Measurements from ENCODE around the gene NPEPL1.
"Not testable (repeated sequence)": the region's sequence is repeated elsewhere in the genome, so short reads cannot be mapped to it uniquely, and the experiment has no call there.

The NPEPL1 gene

DNA sequence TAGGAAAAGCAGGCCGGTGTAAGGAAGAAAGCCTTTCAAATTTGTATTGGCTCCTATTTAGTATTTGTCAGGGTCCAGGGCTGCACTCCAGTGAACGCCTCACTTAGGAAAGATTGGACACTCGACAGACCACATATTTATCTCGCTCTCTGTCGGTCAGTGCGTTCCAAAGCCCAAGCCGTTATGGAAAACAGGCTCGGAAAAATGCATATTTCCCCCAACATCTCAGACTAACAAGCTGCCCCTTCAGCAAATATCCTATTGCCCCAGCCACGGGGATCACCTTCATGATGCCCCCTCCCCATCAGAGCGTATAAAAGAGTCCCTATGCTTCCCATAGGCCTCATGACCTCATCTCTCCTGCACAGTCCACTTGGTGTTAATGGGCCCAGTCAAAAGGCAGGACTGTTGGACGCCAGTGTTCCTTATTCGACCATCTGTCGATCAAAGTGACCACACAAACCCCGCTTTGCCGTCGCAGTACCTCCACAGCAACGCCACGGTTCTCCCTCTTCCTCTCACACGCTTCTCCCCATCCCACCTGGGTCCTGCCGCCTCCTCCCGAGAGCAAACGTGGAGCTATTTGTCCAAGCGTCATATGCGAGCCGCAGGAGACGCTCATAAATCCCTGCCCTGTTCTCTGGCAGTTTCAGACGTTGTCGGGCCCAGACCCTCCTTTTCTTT, 63.3 kb downstream of the NPEPL1 start:
- H3K4me1 ChIP-seq (ENCODE audit: insufficient read depth, low read length): no peaks in the 10 kb centered on the region
- no peak overlapping the region for H2AFZ ChIP-seq (ENCODE audit: low read depth, low read length)
- peaks cover 31% of the 10 kb centered on the region for H3K27me3 ChIP-seq (ENCODE audit: insufficient read depth, low read length)
- H3K9me3 ChIP-seq (ENCODE audit: low read length): no peaks in the 10 kb centered on the region
- no peaks in the 10 kb centered on the region for H3K36me3 ChIP-seq (ENCODE audit: insufficient read depth, low read length)
- no peak overlapping the region for H3K4me3 ChIP-seq (ENCODE audit: low read length)

DNA sequence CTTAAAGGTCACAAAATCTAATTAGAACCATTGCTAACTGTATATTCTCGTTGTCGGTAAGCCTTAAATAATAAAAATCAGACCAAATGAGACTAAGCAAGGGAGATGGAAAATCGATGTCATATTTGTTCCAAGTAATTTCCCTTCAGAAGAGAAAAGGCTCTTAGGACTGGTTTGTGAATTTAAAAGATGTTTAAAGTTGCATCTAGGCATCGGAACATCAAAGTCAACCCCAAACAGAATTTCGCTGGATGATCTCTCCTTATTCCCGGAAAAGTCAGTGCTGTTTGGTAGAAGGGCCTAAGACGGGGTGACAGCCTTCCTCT, 63.8 kb downstream of the NPEPL1 start:
- Histone ChIP-seq H3K27me3 (ENCODE audit: insufficient read depth, low read length) (peaks cover 31% of the 10 kb centered on the region), H3K9me3 (ENCODE audit: low read length) (no peaks in the 10 kb centered on the region), H3K4me3 (ENCODE audit: low read length) (no peak overlapping the region), H3K4me1 (ENCODE audit: insufficient read depth, low read length) (no peaks in the 10 kb centered on the region), H3K36me3 (ENCODE audit: insufficient read depth, low read length) (no peaks in the 10 kb centered on the region), H2AFZ (ENCODE audit: low read depth, low read length) (no peak overlapping the region)

DNA sequence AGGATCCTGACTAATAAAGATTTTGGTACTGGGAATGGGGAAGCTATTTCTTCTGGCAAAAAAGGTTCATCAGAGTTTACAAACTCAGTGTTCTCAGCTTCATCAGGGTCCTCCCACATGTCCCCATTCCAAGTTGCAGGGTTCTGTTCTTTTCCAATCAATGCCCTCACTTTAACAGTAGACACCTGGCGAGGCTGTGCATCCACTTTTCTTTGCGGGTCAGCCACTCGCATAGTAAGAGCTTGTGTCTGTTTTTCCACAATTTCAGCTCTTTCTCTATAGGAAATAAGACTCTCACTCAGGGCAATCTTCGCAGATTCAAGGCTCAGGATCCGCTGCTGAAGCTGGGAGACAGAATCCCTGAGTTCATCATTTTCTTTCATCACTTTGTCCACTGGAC, 65.0 kb downstream of the NPEPL1 start:
- not testable (repeated sequence) for H3K36me3 ChIP-seq (ENCODE audit: insufficient read depth, low read length); H3K4me1 ChIP-seq (ENCODE audit: insufficient read depth, low read length); H3K9me3 ChIP-seq (ENCODE audit: low read length); H2AFZ ChIP-seq (ENCODE audit: low read depth, low read length); H3K4me3 ChIP-seq (ENCODE audit: low read length)
- H3K27me3 ChIP-seq (ENCODE audit: insufficient read depth, low read length): peaks cover 27% of the 10 kb centered on the region

DNA sequence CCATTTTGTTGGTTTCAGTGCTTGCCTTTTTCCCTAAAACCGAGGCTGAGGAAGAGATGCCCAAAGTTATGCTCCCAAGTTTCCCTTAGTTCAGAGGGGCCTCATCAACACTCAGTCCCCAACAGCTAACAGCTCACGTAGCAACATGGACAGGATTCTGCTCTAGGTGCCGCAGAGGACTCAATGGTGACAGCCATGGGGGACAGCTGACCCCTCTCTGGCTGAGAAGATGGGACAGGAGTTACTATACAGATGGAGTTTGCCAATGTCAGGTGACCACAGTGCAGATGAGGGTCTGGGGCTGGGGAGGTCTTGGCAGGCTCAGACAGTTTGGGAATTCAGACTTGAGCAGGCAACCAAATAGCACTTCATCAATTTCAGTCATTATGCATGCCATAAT, 67.3 kb downstream of the NPEPL1 start:
- Histone ChIP-seq H2AFZ (ENCODE audit: low read depth, low read length) (no peak overlapping the region), H3K4me1 (ENCODE audit: insufficient read depth, low read length) (no peaks in the 10 kb centered on the region), H3K36me3 (ENCODE audit: insufficient read depth, low read length) (no peaks in the 10 kb centered on the region), H3K27me3 (ENCODE audit: insufficient read depth, low read length) (peaks cover 10% of the 10 kb centered on the region), H3K4me3 (ENCODE audit: low read length) (no peak overlapping the region), H3K9me3 (ENCODE audit: low read length) (no peaks in the 10 kb centered on the region)

DNA sequence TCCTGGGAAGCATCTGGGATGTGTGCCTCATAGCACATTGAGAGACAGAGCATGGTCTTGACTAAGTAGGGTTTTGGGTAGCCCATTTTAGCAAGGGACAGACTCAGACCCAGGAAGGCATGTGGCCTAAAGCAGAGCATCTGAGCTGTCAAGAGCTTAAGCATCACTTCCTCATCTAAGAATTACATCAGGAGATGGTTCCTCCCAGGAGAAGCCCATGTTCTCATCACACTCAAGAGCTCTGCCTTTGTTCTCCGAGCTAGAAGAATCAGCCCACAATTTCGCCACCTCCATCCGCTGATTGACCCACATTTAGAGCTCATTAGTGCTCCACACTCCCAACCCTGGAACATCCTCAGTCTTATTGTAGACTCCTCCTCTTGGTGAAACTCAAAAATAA, 68.3 kb downstream of the NPEPL1 start:
- peaks cover 10% of the 10 kb centered on the region for H3K27me3 ChIP-seq (ENCODE audit: insufficient read depth, low read length)
- no peaks in the 10 kb centered on the region for H3K36me3 ChIP-seq (ENCODE audit: insufficient read depth, low read length)
- H3K4me3 ChIP-seq (ENCODE audit: low read length): no peak overlapping the region
- no peaks in the 10 kb centered on the region for H3K9me3 ChIP-seq (ENCODE audit: low read length)
- H2AFZ ChIP-seq (ENCODE audit: low read depth, low read length): no peak overlapping the region
- H3K4me1 ChIP-seq (ENCODE audit: insufficient read depth, low read length): no peaks in the 10 kb centered on the region

DNA sequence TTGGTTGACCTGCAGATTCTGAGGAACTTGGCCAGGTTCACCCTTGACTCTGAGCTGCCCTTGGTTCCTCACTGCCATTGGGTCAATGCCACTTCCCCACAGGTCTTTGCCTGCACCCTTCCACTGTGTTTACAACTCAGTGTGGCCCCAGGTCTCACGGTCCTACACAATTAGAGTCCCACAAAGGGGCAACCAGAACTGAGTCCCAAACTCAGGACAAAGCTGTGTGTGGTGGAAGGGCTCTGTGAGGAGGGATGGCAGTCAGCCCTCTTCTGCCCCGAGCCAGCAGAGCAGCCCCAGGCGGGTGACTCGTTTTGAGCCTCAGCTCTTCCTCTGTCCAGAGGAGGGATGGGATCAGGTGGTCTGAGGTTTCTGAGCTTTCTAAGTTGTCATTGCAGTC, 69.5 kb downstream of the NPEPL1 start:
- H3K4me3 ChIP-seq (ENCODE audit: low read length): no peak overlapping the region

DNA sequence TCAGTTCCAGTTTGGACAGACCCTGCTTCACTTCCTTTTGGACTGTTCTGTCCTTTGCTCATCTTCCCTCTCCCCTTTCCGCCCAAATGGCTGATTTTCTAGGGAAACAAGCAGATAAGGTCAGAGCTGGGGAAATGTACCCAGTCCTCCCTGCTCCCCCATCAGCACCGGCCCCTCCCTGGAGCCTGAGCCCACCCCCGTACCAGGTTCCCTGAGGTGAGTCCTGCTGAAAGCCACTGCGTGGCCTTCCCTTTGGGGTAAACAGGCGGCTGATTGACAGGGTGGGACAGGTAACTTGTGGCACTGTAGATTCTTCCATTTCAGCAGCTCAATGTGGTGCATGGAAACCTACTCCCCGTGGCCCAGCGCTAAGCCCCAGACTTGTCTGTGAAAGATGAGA, 70.5 kb downstream of the NPEPL1 start:
- no peak overlapping the region for H2AFZ ChIP-seq (ENCODE audit: low read depth, low read length)
- H3K4me3 ChIP-seq (ENCODE audit: low read length): no peak overlapping the region
- H3K27me3 ChIP-seq (ENCODE audit: insufficient read depth, low read length): peaks cover 5% of the 10 kb centered on the region
- H3K4me1 ChIP-seq (ENCODE audit: insufficient read depth, low read length): no peaks in the 10 kb centered on the region
- no peaks in the 10 kb centered on the region for H3K36me3 ChIP-seq (ENCODE audit: insufficient read depth, low read length)
- no peaks in the 10 kb centered on the region for H3K9me3 ChIP-seq (ENCODE audit: low read length)

More for the DNA sequence above, 69.5 kb downstream of the NPEPL1 start:
- Histone ChIP-seq H2AFZ (ENCODE audit: low read depth, low read length) (no peak overlapping the region), H3K4me1 (ENCODE audit: insufficient read depth, low read length) (no peaks in the 10 kb centered on the region), H3K9me3 (ENCODE audit: low read length) (no peaks in the 10 kb centered on the region), H3K27me3 (ENCODE audit: insufficient read depth, low read length) (peaks cover 5% of the 10 kb centered on the region), H3K36me3 (ENCODE audit: insufficient read depth, low read length) (no peaks in the 10 kb centered on the region)
